T-helper 1 cell (primary cell): ENCODE measurements around the gene ZNF44.

Experiments
- DNase-seq, 5 donors: peaks; one replicate each; pipeline ENCODE4 v3.0.0-alpha.2; 2012 to 2020

ZNF44 gene

GRCh38 chr19:12260861-12261260 lies 33.8 kb downstream of the ZNF44 start:
- DNase-seq, result no peak

GRCh38 chr19:12260236-12260635 lies 34.4 kb downstream of the ZNF44 start:
- no peak for DNase-seq

- no peak for DNase-seq
Measured at GRCh38 chr19:12255372-12255771, 39.3 kb downstream of the ZNF44 start.

GRCh38 chr19:12247644-12248222 lies 47.0 kb downstream of the ZNF44 start:
- DNase-seq, result no peak

GRCh38 chr19:12244370-12244769 lies 50.3 kb downstream of the ZNF44 start:
- DNase-seq, result no peak

GRCh38 chr19:12237143-12237839 lies 57.4 kb downstream of the ZNF44 start:
- DNase-seq, result no peak

- no peak for DNase-seq
Measured at GRCh38 chr19:12232961-12233360, 61.7 kb downstream of the ZNF44 start.

- no peak for DNase-seq
Measured at GRCh38 chr19:12230751-12231733, 63.6 kb downstream of the ZNF44 start.

- no peak for DNase-seq
Measured at GRCh38 chr19:12229990-12230389, 64.7 kb downstream of the ZNF44 start.

- no peak for DNase-seq
Measured at GRCh38 chr19:12224676-12225075, 70.0 kb downstream of the ZNF44 start.

- DNase-seq, result no peak
Measured at GRCh38 chr19:12222980-12223630, 71.6 kb downstream of the ZNF44 start.
